Omental fat pad (tissue), 4 donors: ENCODE data around the gene PTGR1. TPM values are rescaled to one million over a fixed set of nuclear protein-coding genes. Genes with fewer than 3 reads are reported as not detected.
"Not testable (repeated sequence)": the region's sequence is repeated elsewhere in the genome, so short reads cannot be mapped to it uniquely, and the experiment has no call there.

ENCODE experiments used
- ATAC-seq: fragments of 150-250 bp; one replicate; pipeline ENCODE4 v1.9.1; 2016; ENCODE audit warnings: mild to moderate bottlenecking, moderate library complexity; ENCODE audit not compliant: low FRiP score
- DNase-seq: peaks from one replicate; pipeline ENCODE4 v3.0.0-alpha.2; 2019; ENCODE audit warnings: low spot score
- CTCF ChIP-seq, 3 donors: fragments of 450-650 bp; IDR thresholded peaks; one replicate each; pipeline ENCODE4 v1.5.1; 2016 to 2017; ENCODE audit warnings: antibody characterized with exemption in 3 of 3, mild to moderate bottlenecking in 3 of 3, moderate library complexity in 2 of 3
- total RNA-seq, 4 donors: library from RNA; depleted of rRNA; stranded (reverse); fragments of >200 nt; gene quantifications; one replicate each; pipeline ENCODE4 v1.1.0, GENCODE V29; 2016

The PTGR1 gene
- total RNA-seq, 4 donors from 2014 or later = 28.0 to 63.8 (median 46.4) TPM

DNA sequence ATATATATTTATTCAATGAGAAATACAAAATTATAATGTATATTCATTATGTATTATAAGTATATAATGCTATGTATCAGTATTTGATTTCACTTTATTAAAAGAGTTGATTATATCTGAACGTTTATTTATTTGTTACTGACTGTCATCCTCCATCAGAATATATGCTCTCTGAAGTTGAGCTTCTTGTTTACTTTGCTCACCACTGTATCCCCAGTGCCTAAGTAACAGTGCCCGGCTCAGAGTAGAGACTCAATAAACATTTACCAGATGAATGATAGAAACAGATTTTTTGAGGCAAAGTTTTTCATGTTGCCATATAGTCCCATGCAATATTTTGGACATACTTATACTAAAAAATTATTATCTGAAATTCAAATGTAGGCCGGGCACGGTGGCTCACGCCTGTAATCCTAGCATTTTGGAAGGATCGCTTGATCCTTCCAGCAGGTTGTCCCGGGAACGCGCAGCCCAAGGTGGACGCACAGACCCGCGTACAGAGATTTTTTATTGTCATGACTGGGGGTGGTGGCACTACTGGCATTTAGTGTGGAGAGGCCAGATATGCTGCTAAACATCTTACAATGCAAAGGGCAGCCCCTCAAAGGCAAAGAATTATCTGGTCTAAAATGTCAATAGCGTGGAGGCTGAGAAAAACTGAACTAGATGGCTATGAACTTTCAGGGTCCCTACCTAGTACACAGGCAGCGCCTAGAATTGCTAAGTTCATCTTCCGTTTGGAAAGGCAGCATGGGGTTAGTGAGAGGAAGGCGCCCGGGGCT, 30.9 kb upstream of the PTGR1 start:
- peak; percentile 17 for ATAC-seq
- DNase-seq = no peak
- no peak for TF ChIP-seq CTCF (IDR thresholded peaks at IDR 0.05)

DNA sequence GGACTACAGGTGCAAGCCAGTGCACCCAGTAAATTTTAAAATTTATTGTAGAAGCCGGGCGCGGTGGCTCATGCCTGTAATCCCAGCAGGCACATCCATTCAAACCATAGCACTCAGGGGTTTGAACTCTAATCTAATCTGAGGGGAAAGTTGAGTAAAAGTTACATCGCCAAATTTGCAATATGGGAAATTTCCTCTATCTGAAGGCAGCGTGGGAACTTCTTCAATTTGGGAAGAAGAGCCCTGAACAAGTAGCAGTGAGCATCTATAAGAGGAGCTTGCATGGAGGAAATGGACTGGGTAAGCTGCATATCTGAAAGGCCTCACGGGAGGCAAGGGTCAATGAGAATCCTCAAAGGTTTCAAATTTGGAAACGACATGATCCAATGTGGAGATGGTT, 29.0 kb upstream of the PTGR1 start:
- no peak for DNase-seq
- no peak for TF ChIP-seq CTCF (IDR thresholded peaks at IDR 0.05)
- no peak for ATAC-seq

GRCh38 chr9:111627260-111627963, 28.0 kb upstream of the PTGR1 start:
- ATAC-seq (no peak), DNase-seq (no peak)
- no peak for TF ChIP-seq CTCF (IDR thresholded peaks at IDR 0.05)

DNA sequence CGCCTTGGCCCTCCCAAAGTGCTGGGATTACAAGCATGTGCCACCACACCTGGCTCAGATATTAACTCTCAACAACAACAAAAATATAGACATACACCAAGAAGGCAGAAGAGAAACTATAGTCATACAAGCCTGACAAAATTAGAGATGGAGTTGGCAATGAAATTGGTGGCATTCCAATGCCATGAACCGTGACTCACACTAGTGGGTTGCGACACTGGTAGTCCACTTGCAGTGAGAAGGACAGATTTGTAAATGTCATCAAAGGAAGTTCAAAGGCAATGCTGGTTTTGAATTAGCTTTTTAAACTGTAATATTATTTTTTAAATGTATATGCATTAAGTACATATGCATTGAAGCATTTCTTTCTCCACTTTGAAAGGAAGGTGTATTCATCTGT, 23.2 kb upstream of the PTGR1 start:
- TF ChIP-seq CTCF (IDR thresholded peaks at IDR 0.05) = no peak
- peak; percentile 67 for DNase-seq
- peak; percentile 57 for ATAC-seq

DNA sequence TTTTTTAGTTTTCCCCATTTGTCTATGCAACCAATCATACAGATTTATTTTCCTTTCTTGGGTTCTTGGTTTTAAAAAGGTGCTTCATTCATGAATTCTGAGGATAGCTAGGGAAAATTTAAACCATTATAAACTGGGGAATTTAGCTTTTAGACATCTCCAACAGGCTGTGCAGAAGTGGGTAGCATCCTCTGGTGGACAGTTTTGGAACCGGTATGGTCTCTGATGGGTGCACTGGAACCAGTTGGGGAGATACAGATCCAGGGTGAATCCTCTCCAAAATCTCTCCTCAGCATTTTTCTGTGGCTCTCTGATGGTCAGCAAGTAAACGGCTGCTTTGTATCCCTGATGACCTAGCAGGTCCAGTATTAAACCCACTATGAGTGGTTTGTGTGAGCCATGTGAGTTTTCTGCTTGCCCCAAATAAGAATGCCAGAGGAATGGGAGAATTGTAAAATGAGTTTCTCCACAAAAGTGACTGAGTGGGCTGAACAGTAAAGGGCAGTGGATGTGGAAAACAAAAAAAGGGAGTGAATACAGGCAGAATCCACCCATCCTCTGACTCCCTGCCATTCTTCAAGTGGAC, 22.5 kb upstream of the PTGR1 start:
- peak; percentile 75 for ATAC-seq
- no peak for DNase-seq

DNA sequence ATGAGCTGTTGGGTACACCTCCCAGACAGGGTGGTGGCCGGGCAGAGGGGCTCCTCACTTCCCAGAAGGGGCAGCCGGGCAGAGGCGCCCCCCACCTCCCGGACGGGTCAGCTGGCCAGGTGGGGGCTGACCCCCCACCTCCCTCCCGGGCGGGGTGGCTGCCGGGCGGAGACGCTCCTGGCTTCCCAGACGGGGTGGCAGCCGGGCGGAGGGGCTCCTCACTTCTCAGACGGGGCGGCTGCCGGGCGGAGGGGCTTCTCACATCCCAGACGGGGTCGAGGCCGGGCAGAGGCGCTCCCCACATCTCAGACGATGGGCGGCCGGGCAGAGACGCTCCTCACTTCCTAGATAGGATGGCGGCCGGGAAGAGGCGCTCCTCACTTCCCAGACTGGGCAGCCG, 17.9 kb upstream of the PTGR1 start:
- not testable (repeated sequence) for ATAC-seq, DNase-seq

More for the DNA sequence above, 22.5 kb upstream of the PTGR1 start:
- peak in 1 of 3 donors; percentile 96 for TF ChIP-seq CTCF (IDR thresholded peaks at IDR 0.05)

DNA sequence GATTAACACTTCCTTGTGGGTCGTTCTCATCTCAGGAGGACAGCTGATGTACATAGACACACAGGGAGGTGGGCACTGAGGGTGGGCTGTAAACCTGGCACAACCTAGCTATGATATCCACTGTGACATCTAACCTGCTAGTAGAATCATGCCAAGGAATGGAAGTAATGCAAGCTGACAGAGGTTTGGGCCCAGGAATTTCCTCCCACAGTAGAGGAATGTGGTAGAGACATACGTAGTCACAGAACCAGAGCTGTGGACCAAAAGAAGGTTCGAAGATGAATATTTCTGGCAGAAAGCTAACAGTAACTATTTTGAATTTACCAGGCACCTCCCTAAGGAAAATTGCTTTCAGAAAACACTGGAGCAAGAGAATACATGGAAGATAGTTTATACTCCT, 16.5 kb upstream of the PTGR1 start:
- ATAC-seq (no peak), DNase-seq (no peak)
- TF ChIP-seq CTCF (IDR thresholded peaks at IDR 0.05) = no peak
